ENCODE measurements around the gene LRBA.
"Not testable (repeated sequence)": the region's sequence is repeated elsewhere in the genome, so short reads cannot be mapped to it uniquely, and the experiment has no call there.

LRBA gene

GRCh38 chr4:150583287-150584110 lies 431.6 kb downstream of the LRBA start:
- no peak for DNase-seq

- no peak for DNase-seq
These were observed 432.2 kb downstream of the LRBA start for GRCh38 chr4:150582873-150583286.

GRCh38 chr4:150582146-150582872 lies 432.8 kb downstream of the LRBA start, which contains the start of gene MAB21L2:
Gene MAB21L2 (plus strand): TSS chr4:150582151. CDS start chr4:150583030, 879 bp downstream.
- DNase-seq = no peak

GRCh38 chr4:150581641-150582051 lies 433.4 kb downstream of the LRBA start:
- no peak for DNase-seq

- DNase-seq = no peak
These were observed 434.0 kb downstream of the LRBA start for GRCh38 chr4:150581056-150581605.

- DNase-seq = no peak
These were observed 434.8 kb downstream of the LRBA start for GRCh38 chr4:150580306-150580705.

- no peak for DNase-seq
These were observed 435.4 kb downstream of the LRBA start for GRCh38 chr4:150579551-150580234.

GRCh38 chr4:150578745-150579501 lies 436.2 kb downstream of the LRBA start:
- peak; percentile 5 for DNase-seq

GRCh38 chr4:150577796-150578195 lies 437.3 kb downstream of the LRBA start:
- DNase-seq = no peak

- no peak for DNase-seq
These were observed 440.4 kb downstream of the LRBA start for GRCh38 chr4:150574678-150575077.

- peak; percentile 32 for DNase-seq
These were observed 441.6 kb downstream of the LRBA start for GRCh38 chr4:150573534-150573933.

- no peak for DNase-seq
These were observed 442.2 kb downstream of the LRBA start for GRCh38 chr4:150572704-150573504.

GRCh38 chr4:150570862-150571261 lies 444.2 kb downstream of the LRBA start:
- no peak for DNase-seq

GRCh38 chr4:150569998-150570535 lies 445.0 kb downstream of the LRBA start:
- no peak for DNase-seq

GRCh38 chr4:150569384-150569987 lies 445.6 kb downstream of the LRBA start:
- peak; percentile 53 for DNase-seq

GRCh38 chr4:150567070-150567469 lies 448.0 kb downstream of the LRBA start:
- no peak for DNase-seq

GRCh38 chr4:150564967-150565366 lies 450.1 kb downstream of the LRBA start:
- DNase-seq = not testable (repeated sequence)

- DNase-seq = no peak
These were observed 452.3 kb downstream of the LRBA start for GRCh38 chr4:150562751-150563150.

- no peak for DNase-seq
These were observed 452.8 kb downstream of the LRBA start for GRCh38 chr4:150562250-150562649.

GRCh38 chr4:150561143-150561737 lies 453.8 kb downstream of the LRBA start:
- DNase-seq = no peak
